IPS-18c (cell line): Measurements from ENCODE around the gene PTPN23.
"Not testable (repeated sequence)": the region's sequence is repeated elsewhere in the genome, so short reads cannot be mapped to it uniquely, and the experiment has no call there.

Experiments
- H3K4me3 ChIP-seq: 2 replicates; pipeline ENCODE4 v1.7.0; 2013; ENCODE audit warnings: low read depth, mild to moderate bottlenecking, low read length, moderate library complexity; ENCODE audit not compliant: insufficient read depth
- H3K9me3 ChIP-seq: one replicate; pipeline ENCODE4 v1.6.1; 2013; ENCODE audit warnings: mild to moderate bottlenecking, low read length, moderate library complexity; ENCODE audit not compliant: control insufficient read depth, insufficient read depth

PTPN23 gene

DNA sequence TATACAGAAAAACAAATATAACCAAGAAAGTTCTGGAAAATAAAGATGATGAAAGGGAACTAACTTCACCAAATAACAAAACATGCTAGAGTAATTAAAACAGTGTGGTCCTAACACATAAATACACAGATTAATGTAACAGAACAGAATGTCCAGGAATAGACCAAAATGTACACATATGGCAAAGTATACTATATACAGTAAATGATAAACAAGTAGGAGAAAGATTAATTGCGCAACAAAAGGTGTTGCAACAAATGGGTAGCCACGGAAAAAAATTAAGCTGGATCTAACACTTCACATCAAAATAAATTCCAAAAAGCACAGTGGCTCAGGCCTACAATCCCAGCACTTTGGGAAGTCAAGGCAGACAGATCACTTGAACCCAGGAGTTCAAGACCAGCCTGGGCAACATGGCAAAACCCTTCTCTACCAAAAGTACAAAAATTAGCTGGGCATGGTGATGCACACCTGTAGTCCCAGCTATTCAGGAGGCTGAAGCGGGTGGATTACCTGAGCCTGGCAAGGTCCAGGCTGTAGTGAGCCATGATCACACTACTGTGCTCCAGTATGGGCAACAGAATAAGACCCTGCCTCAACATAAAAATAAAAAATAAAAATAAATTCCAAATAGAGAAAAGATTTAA lies 75.1 kb downstream of the PTPN23 start:
- no peak overlapping the region for H3K4me3 ChIP-seq
- H3K9me3 ChIP-seq: no peaks in the 10 kb centered on the region

DNA sequence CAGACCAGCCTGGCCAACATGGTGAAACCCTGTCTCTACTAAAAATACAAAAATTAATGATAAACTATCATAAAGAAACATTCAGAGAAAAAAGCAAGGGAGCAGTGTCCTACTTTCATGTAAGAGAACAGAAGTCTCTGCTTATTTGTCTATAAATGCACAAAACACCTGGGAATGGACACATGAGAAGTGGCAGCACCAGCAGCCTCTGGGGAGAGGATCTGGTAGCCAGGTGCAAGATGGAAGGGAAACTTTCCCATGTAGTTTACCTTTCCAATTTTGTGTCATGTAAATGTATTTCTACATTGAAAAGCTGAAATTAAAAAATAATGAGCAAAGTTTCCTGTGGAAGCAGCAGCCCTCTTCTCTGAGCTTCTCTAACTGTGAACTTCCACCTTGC lies 76.2 kb downstream of the PTPN23 start:
- no peak overlapping the region for H3K4me3 ChIP-seq
- no peaks in the 10 kb centered on the region for H3K9me3 ChIP-seq

DNA sequence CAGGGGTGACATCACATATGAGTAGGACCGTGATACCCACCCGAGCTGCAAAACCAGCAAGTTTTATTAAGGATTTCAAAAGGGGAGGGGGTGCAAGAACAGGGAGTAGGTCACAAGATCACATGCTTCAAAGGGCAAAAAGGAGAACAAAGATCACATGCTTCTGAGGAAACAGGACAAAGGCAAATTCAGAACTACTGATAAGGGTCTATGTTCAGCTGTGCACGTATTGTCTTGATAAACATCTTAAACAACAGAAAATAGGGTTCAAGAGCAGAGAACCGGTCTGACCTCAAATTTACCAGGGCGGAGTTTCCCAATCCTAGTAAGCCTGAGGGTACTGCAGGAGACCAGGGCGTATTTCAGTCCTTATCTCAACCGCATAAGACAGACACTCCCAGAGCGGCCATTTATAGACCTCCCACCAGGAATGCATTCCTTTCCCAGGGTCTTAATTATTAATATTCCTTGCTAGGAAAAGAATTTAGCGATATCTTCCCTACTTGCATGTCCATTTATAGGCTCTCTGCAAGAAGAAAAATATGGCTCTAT lies 78.8 kb downstream of the PTPN23 start:
- not testable (repeated sequence) for H3K9me3 ChIP-seq

More for the DNA sequence above, 78.8 kb downstream of the PTPN23 start:
- H3K4me3 ChIP-seq: not testable (repeated sequence)
